OCI-LY1 (cell line): ENCODE results near the gene TXNDC9.

Experiments used
- H2AFZ ChIP-seq: fragments of 200-600 bp; sonication (generic), shearing (Covaris generic); 2 replicates; pipeline ENCODE4 v1.6.0; 2014; ENCODE audit warnings: antibody characterized with exemption, mild to moderate bottlenecking, low read length
- H3F3A ChIP-seq: fragments of 200-600 bp; sonication (generic), shearing (Covaris generic); 2 replicates; pipeline ENCODE4 v1.6.0; 2014; ENCODE audit warnings: mild to moderate bottlenecking, antibody characterized with exemption, low read length, moderate library complexity; ENCODE audit not compliant: insufficient read depth
- H3K27ac ChIP-seq: fragments of 200-600 bp; sonication (generic); 2 replicates; pipeline ENCODE4 v1.5.1; 2014; ENCODE audit warnings: low read length, mixed run types, mild to moderate bottlenecking, low read depth; ENCODE audit not compliant: poor library complexity, severe bottlenecking
- H3K27me3 ChIP-seq: fragments of 200-600 bp; sonication (generic); 2 replicates; pipeline ENCODE4 v1.6.0; 2014; ENCODE audit warnings: antibody characterized with exemption, mild to moderate bottlenecking, low read length, moderate library complexity; ENCODE audit not compliant: insufficient read depth
- H3K36me3 ChIP-seq: fragments of 200-600 bp; sonication (generic); 2 replicates; pipeline ENCODE4 v1.6.1; 2014; ENCODE audit warnings: mild to moderate bottlenecking, antibody characterized with exemption, low read length, moderate library complexity, mixed read lengths; ENCODE audit not compliant: insufficient read depth
- H3K4me1 ChIP-seq: fragments of 200-600 bp; sonication (generic); 2 replicates; pipeline ENCODE4 v1.5.1; 2014; ENCODE audit warnings: mild to moderate bottlenecking, low read length, moderate library complexity; ENCODE audit not compliant: insufficient read depth, severe bottlenecking
- H3K4me2 ChIP-seq: fragments of 200-600 bp; sonication (generic), shearing (Covaris generic); 2 replicates; pipeline ENCODE4 v1.6.1; 2014; ENCODE audit warnings: low read length
- H3K4me3 ChIP-seq: fragments of 200-600 bp; sonication (generic); 2 replicates; pipeline ENCODE4 v1.5.1; 2014; ENCODE audit warnings: low read length, low read depth, mild to moderate bottlenecking, mixed read lengths; ENCODE audit not compliant: poor library complexity, severe bottlenecking
- H3K79me2 ChIP-seq: fragments of 200-600 bp; shearing (Covaris generic); 2 replicates; pipeline ENCODE4 v1.6.1; 2016; ENCODE audit warnings: mixed run types, low read length, mixed read lengths; ENCODE audit not compliant: insufficient read depth
- H3K9ac ChIP-seq: fragments of 200-600 bp; sonication (generic), shearing (Covaris generic); 2 replicates; pipeline ENCODE4 v1.6.1; 2014; ENCODE audit warnings: mild to moderate bottlenecking, low read length, mixed read lengths
- H3K9me2 ChIP-seq: fragments of 200-600 bp; sonication (generic), shearing (Covaris generic); 2 replicates; pipeline ENCODE4 v1.6.1; 2014; ENCODE audit warnings: low read depth, mild to moderate bottlenecking, low read length, mixed read lengths
- H3K9me3 ChIP-seq: fragments of 200-600 bp; shearing (Covaris generic); 2 replicates; pipeline ENCODE4 v1.6.1; 2014; ENCODE audit warnings: low read length, mixed read lengths
- H4K20me1 ChIP-seq: fragments of 200-600 bp; sonication (generic), shearing (Covaris generic); 2 replicates; pipeline ENCODE4 v1.6.0; 2016; ENCODE audit warnings: mild to moderate bottlenecking, low read length; ENCODE audit not compliant: insufficient read depth
- EZH2 ChIP-seq: fragments of 200-600 bp; sonication (generic), shearing (Covaris generic); IDR thresholded peaks from 2 replicates; pipeline ENCODE4 v1.8.0; 2017; ENCODE audit warnings: borderline replicate concordance, mixed run types, mild to moderate bottlenecking, antibody characterized with exemption, low read length, moderate library complexity, mixed read lengths
- TF ChIP-seq, protein P1 (sequence below): fragments of 200-600 bp; sonication (generic), shearing (Covaris generic); IDR thresholded peaks from 2 replicates; pipeline ENCODE4 v1.5.1; 2017; ENCODE audit warnings: mild to moderate bottlenecking, antibody characterized with exemption, low read length, moderate library complexity, mixed read lengths

Gene TXNDC9

GRCh38 chr2:99377879-99378278 is 41.7 kb upstream of the TXNDC9 start:
- H3K4me3 ChIP-seq, result no peak overlapping the region
- H3K27me3 ChIP-seq, result no peaks in the 10 kb centered on the region
- H3K9ac ChIP-seq, result no peak overlapping the region
- no peaks in the 10 kb centered on the region for H3K9me3 ChIP-seq
- no peaks in the 10 kb centered on the region for H3K79me2 ChIP-seq
- H3K27ac ChIP-seq, result no peak overlapping the region
- H3K4me1 ChIP-seq, result no peaks in the 10 kb centered on the region
- H3K4me2 ChIP-seq, result no peak overlapping the region
- no peaks in the 10 kb centered on the region for H3F3A ChIP-seq
- no peaks in the 10 kb centered on the region for H3K9me2 ChIP-seq
- no peak overlapping the region for H2AFZ ChIP-seq
- H3K36me3 ChIP-seq, result peaks cover 95% of the 10 kb centered on the region
- no peaks in the 10 kb centered on the region for H4K20me1 ChIP-seq
- TF ChIP-seq, protein P1, sequence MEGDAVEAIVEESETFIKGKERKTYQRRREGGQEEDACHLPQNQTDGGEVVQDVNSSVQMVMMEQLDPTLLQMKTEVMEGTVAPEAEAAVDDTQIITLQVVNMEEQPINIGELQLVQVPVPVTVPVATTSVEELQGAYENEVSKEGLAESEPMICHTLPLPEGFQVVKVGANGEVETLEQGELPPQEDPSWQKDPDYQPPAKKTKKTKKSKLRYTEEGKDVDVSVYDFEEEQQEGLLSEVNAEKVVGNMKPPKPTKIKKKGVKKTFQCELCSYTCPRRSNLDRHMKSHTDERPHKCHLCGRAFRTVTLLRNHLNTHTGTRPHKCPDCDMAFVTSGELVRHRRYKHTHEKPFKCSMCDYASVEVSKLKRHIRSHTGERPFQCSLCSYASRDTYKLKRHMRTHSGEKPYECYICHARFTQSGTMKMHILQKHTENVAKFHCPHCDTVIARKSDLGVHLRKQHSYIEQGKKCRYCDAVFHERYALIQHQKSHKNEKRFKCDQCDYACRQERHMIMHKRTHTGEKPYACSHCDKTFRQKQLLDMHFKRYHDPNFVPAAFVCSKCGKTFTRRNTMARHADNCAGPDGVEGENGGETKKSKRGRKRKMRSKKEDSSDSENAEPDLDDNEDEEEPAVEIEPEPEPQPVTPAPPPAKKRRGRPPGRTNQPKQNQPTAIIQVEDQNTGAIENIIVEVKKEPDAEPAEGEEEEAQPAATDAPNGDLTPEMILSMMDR, result no peak
- no peak for TF ChIP-seq EZH2

- Histone ChIP-seq H3K79me2 (no peaks in the 10 kb centered on the region), H3K4me3 (no peak overlapping the region), H3F3A (no peaks in the 10 kb centered on the region), H3K9me2 (no peaks in the 10 kb centered on the region), H3K27me3 (no peaks in the 10 kb centered on the region), H3K4me1 (no peaks in the 10 kb centered on the region), H3K27ac (no peak overlapping the region), H4K20me1 (no peaks in the 10 kb centered on the region), H3K9me3 (no peaks in the 10 kb centered on the region), H2AFZ (no peak overlapping the region), H3K9ac (no peak overlapping the region), H3K4me2 (no peak overlapping the region), H3K36me3 (peaks cover 95% of the 10 kb centered on the region)
- TF ChIP-seq, protein P1, result no peak
- TF ChIP-seq EZH2, result no peak
Observed at GRCh38 chr2:99376254-99376864, 40.2 kb upstream of the TXNDC9 start.

DNA sequence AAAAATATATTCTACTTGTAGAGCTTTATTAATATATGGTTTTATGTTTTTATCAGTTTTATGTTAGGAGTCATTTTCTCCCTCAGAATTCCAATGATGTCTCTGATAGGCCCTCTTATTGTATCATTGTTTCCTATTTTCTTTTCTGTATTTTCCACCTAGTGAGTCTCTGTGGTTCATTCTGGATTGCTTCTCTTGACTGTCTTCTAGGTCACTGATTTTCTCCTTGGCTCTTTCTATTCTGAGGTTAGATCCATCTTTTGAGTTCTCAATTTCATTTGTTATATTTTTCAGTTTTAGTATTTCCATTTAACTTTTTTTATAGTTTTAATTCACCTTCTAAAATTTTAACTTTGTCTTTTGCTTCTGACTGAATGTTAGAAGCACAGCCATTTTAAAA is 38.6 kb upstream of the TXNDC9 start:
- Histone ChIP-seq H3K9me2 (no peaks in the 10 kb centered on the region), H4K20me1 (no peaks in the 10 kb centered on the region), H2AFZ (no peak overlapping the region), H3K79me2 (no peaks in the 10 kb centered on the region), H3K4me1 (no peaks in the 10 kb centered on the region), H3K9ac (no peak overlapping the region), H3F3A (no peaks in the 10 kb centered on the region), H3K4me2 (no peak overlapping the region), H3K27ac (no peak overlapping the region), H3K9me3 (no peaks in the 10 kb centered on the region), H3K4me3 (no peak overlapping the region), H3K36me3 (peaks cover 94% of the 10 kb centered on the region), H3K27me3 (no peaks in the 10 kb centered on the region)
- TF ChIP-seq, protein P1, result no peak
- TF ChIP-seq EZH2, result no peak
